ENCODE results near the gene HYDIN. TPM values are rescaled to one million over a fixed set of nuclear protein-coding genes. Genes with fewer than 3 reads are reported as not detected.

The HYDIN gene
- total and polyA plus RNA-seq, 2 experiments from 2014 or later, result 3.1 to 7.7 TPM

DNA sequence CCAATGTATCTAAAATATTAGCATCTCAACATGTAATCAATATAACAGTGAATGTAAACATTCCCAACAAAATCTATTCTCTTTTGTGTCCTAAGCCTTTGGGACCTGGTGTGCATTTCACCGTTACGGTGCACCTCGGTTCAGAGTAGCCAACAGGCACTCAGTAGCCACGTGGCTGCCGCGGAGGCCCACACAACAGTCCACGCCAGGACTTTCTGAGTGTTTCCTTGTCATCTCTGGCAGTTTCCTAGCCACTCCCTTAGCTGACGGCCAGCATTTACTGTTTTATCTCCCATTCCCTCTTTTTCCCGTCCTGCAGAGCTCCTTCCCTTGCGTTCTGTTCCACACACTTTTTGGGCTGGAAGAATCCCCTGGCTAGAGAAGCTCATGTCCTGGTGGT lies 465.9 kb downstream of the HYDIN start (continued):
- TF ChIP-seq, protein P1, sequence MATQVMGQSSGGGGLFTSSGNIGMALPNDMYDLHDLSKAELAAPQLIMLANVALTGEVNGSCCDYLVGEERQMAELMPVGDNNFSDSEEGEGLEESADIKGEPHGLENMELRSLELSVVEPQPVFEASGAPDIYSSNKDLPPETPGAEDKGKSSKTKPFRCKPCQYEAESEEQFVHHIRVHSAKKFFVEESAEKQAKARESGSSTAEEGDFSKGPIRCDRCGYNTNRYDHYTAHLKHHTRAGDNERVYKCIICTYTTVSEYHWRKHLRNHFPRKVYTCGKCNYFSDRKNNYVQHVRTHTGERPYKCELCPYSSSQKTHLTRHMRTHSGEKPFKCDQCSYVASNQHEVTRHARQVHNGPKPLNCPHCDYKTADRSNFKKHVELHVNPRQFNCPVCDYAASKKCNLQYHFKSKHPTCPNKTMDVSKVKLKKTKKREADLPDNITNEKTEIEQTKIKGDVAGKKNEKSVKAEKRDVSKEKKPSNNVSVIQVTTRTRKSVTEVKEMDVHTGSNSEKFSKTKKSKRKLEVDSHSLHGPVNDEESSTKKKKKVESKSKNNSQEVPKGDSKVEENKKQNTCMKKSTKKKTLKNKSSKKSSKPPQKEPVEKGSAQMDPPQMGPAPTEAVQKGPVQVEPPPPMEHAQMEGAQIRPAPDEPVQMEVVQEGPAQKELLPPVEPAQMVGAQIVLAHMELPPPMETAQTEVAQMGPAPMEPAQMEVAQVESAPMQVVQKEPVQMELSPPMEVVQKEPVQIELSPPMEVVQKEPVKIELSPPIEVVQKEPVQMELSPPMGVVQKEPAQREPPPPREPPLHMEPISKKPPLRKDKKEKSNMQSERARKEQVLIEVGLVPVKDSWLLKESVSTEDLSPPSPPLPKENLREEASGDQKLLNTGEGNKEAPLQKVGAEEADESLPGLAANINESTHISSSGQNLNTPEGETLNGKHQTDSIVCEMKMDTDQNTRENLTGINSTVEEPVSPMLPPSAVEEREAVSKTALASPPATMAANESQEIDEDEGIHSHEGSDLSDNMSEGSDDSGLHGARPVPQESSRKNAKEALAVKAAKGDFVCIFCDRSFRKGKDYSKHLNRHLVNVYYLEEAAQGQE (IDR thresholded peaks at IDR 0.05; ENCODE audit: unreplicated experiment), result no peak
- no peak for TF ChIP-seq CREB1 (CRISPR knock-in tag; IDR thresholded peaks at IDR 0.05; ENCODE audit: low read depth)

DNA sequence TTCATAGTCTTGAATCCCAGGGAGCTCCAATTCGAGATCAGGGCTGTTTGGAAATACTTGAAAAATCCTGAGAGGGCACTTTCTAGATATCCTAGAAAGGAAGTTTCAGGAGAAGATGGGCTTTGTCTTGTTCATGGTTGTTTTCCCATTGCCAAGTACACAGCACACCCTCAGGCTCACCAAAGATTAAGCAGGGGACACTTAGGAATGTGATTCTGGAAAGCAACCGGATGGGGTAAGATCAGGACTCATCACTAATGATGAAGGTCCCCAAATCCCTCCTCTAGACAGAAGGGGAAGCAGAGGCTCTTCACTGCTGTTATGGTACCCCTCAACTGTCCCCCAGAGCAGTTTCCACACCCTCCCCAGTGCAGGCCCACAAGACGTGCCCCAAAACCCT lies 470.3 kb downstream of the HYDIN start:
- Histone ChIP-seq H2AFZ (no peak overlapping the region), H3K4me2 (no peak overlapping the region)

More for the DNA sequence above, 470.3 kb downstream of the HYDIN start:
- no peaks in the 10 kb centered on the region; the same call in 1 of the 2 replicates for H3K36me3 ChIP-seq (ENCODE audit: insufficient read depth)
- H3K4me3 ChIP-seq, result no peak overlapping the region
- no peaks in the 10 kb centered on the region for H3K27me3 ChIP-seq (ENCODE audit: insufficient read depth)
- no peaks in the 10 kb centered on the region for H3K9me2 ChIP-seq (ENCODE audit: insufficient read depth)
- ATAC-seq, result peak; percentile 12; the same call in 2 of the 3 replicates
- no peaks in the 10 kb centered on the region for H3K4me1 ChIP-seq (ENCODE audit: insufficient read depth)
- H3K27ac ChIP-seq (ENCODE audit: low read depth), result peak overlapping the region; percentile 76; the same call in 1 of the 2 replicates
- H4K20me1 ChIP-seq (replicated peaks; ENCODE audit: insufficient read depth), result no peaks in the 10 kb centered on the region; the same call in 1 of the 2 replicates
- DNase-seq (ENCODE audit: low spot score), result no peak
- Mint-ChIP-seq H3K4me1 (peaks cover 24% of the 10 kb centered on the region), H3K36me3 (ENCODE audit: low read depth) (peaks cover 35% of the 10 kb centered on the region), H3K27me3 (ENCODE audit: insufficient read depth, low read depth, poor library complexity) (peaks cover 12% of the 10 kb centered on the region), H3K27ac (peak overlapping the region; percentile 82; the same call in 1 of the 2 replicates), H3K9me3 (no peaks in the 10 kb centered on the region), H3K4me3 (no peak overlapping the region)
- TF ChIP-seq NANOG (IDR thresholded peaks at IDR 0.05; ENCODE audit: borderline replicate concordance) (no peak), CREB1 (CRISPR knock-in tag; IDR thresholded peaks at IDR 0.05; ENCODE audit: low read depth) (no peak), STAT1 (IDR thresholded peaks at IDR 0.05; ENCODE audit: unreplicated experiment) (no peak)
- TF ChIP-seq, protein P1 (IDR thresholded peaks at IDR 0.05; ENCODE audit: unreplicated experiment), result no peak
- TF ChIP-seq, protein P2, sequence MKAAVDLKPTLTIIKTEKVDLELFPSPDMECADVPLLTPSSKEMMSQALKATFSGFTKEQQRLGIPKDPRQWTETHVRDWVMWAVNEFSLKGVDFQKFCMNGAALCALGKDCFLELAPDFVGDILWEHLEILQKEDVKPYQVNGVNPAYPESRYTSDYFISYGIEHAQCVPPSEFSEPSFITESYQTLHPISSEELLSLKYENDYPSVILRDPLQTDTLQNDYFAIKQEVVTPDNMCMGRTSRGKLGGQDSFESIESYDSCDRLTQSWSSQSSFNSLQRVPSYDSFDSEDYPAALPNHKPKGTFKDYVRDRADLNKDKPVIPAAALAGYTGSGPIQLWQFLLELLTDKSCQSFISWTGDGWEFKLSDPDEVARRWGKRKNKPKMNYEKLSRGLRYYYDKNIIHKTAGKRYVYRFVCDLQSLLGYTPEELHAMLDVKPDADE (IDR thresholded peaks at IDR 0.05), result no peak
- H3F3A ChIP-seq (replicated peaks; ENCODE audit: low read depth), result no peaks in the 10 kb centered on the region
- H3K79me2 ChIP-seq (replicated peaks; ENCODE audit: insufficient read depth), result no peaks in the 10 kb centered on the region

Data from GM23338 (cell line).